Measurements from ENCODE around the gene HP.

GRCh38 chr16:72024862-72025382 lies 29.4 kb upstream of the HP start:
- TF ChIP-seq POLR2AphosphoS5 (IDR thresholded peaks at IDR 0.05; ENCODE audit: low read depth, low read length) (no peak), TAF1 (IDR thresholded peaks at IDR 0.05; ENCODE audit: borderline replicate concordance, insufficient read depth, low read length) (no peak), SIN3A (IDR thresholded peaks at IDR 0.05; ENCODE audit: borderline replicate concordance, insufficient read depth, low read length) (no peak), FOXP2 (optimal IDR thresholded peaks at IDR 0.05; ENCODE audit: borderline replicate concordance, extremely low read depth, extremely low read length, insufficient read depth) (no peak)
- TF ChIP-seq, protein P1, sequence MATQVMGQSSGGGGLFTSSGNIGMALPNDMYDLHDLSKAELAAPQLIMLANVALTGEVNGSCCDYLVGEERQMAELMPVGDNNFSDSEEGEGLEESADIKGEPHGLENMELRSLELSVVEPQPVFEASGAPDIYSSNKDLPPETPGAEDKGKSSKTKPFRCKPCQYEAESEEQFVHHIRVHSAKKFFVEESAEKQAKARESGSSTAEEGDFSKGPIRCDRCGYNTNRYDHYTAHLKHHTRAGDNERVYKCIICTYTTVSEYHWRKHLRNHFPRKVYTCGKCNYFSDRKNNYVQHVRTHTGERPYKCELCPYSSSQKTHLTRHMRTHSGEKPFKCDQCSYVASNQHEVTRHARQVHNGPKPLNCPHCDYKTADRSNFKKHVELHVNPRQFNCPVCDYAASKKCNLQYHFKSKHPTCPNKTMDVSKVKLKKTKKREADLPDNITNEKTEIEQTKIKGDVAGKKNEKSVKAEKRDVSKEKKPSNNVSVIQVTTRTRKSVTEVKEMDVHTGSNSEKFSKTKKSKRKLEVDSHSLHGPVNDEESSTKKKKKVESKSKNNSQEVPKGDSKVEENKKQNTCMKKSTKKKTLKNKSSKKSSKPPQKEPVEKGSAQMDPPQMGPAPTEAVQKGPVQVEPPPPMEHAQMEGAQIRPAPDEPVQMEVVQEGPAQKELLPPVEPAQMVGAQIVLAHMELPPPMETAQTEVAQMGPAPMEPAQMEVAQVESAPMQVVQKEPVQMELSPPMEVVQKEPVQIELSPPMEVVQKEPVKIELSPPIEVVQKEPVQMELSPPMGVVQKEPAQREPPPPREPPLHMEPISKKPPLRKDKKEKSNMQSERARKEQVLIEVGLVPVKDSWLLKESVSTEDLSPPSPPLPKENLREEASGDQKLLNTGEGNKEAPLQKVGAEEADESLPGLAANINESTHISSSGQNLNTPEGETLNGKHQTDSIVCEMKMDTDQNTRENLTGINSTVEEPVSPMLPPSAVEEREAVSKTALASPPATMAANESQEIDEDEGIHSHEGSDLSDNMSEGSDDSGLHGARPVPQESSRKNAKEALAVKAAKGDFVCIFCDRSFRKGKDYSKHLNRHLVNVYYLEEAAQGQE (IDR thresholded peaks at IDR 0.05; ENCODE audit: insufficient read depth in 1 of 2, low read depth in 2 of 2, low read length in 2 of 2), result no peak
